ENCODE measurements around the gene ANAPC2.
A peak's percentile ranks its signal among the peaks of the same experiment; 100 is the strongest.

The ANAPC2 gene

DNA sequence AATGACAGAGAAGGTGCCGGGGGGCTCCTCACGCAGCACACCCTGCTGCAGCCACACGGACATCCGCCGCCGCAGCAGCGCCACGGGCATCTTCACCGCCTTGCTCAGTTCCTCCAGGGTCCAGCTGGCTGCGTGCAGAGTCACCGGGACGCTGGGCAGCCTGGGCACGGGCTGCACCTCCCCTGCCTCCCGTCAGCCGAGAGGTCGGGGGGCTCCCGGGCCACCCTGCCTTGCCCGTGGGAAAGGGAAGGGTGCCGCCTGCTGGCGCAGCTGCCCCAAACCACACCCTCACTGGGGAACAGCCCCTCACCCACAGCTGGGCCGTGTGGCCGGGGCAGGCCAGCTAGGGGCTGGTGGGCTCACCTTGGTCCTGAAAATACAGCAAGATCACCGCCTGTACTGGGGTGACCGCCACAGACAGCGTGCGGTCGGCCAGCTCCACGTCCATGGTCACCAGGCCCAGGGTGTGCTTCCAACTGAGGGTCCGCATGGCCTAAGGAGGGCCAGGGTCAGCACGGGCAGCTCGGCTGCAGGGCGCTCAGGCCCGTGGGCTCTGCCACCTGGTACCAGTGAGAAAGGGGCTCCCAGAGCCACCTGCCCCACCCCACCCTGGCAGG, 12.9 kb downstream of the ANAPC2 start:
- DNase-seq (ENCODE audit: low spot score): no peak

GRCh38 chr9:137174722-137175293, 13.6 kb downstream of the ANAPC2 start:
- no peak for DNase-seq (ENCODE audit: low spot score)

DNA sequence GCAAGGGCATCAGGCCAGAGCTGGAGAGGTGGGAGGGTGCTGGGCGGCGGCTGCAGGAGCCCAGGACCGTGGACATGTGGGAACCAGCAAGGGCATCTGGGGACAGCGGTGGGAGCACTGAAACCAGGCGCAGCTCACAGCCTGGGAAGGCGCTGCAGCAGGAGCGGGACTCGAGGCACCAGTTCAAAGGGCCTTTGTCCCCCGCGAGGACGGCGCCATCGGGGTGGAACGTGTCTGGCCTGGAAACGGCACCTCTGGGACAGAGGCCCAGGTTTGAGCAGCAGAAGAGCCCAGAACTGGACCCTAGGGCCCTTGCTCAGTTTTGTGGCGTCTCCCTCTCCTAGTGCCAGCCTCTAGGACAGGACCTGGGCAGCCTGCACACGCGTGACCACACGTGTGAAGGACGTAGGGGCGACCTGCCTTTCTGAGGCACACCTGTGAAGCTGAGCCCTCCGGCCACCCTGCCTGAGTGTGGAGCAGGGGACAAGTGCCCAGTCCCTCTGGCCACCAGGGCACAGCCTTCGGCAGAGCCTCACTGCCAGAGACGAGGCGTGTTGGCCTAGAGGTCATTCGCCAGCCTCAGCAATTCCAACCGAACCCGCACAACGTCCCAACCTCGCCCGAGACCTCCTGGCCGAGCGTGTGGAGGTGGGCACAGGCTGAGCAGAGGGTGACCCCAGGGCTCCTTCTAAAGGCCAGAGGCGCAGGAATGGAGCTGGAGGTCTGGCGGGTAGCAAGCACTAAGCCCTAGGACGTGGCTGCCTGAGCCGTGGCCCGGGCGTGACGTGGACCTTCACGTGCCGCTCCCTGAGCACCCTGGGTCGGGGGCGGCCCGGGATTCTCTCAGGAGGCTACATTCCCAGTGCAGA, 14.3 kb downstream of the ANAPC2 start:
- DNase-seq (ENCODE audit: low spot score): no peak

GRCh38 chr9:137172901-137173795, 15.2 kb downstream of the ANAPC2 start:
- no peak for DNase-seq (ENCODE audit: low spot score)

DNA sequence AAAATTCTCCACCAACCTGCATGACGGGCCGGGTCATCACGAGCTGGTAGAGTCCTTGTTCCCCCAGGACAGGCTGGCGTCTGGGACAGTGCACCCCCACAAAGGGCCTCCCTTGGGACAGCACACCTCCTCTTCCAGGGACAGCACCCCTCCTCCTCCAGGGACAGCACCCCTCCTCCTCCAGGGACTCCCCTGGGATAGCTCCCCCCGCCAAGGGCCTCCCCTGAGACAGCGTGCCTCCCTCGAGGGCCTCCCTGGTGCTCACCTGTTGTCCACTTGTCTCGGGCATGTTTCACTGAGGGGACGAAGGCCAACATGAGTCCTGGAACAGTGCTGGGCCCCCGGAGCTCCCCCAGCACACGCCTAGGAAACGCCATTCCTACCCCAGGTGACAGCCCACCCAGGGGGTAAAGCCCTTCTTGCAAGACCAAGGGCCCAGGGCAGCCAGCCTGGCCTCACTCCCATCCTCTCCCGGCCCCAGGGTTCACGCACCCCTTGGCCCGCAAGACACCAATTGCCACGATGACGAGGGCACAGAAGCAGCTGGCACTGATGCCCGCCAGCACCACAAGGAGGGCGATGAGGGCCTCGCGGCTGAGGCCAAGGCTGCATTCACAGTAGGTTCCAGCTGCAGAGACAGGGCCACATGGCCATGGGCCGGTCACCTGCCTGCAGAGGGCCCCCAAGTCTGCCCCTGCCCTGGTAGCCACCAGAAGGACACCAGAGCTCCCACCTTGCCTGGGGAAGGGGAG, 17.0 kb downstream of the ANAPC2 start:
- no peak for DNase-seq (ENCODE audit: low spot score)

GRCh38 chr9:137170486-137171148, 17.7 kb downstream of the ANAPC2 start:
- DNase-seq (ENCODE audit: low spot score): no peak

- DNase-seq (ENCODE audit: low spot score): no peak
These were observed 18.4 kb downstream of the ANAPC2 start, which contains the start of gene LRRC26 for GRCh38 chr9:137169896-137170358. Gene LRRC26, minus strand, starts transcription at chr9:137170051. Its CDS starts 108 bp downstream, at chr9:137169943.

DNA sequence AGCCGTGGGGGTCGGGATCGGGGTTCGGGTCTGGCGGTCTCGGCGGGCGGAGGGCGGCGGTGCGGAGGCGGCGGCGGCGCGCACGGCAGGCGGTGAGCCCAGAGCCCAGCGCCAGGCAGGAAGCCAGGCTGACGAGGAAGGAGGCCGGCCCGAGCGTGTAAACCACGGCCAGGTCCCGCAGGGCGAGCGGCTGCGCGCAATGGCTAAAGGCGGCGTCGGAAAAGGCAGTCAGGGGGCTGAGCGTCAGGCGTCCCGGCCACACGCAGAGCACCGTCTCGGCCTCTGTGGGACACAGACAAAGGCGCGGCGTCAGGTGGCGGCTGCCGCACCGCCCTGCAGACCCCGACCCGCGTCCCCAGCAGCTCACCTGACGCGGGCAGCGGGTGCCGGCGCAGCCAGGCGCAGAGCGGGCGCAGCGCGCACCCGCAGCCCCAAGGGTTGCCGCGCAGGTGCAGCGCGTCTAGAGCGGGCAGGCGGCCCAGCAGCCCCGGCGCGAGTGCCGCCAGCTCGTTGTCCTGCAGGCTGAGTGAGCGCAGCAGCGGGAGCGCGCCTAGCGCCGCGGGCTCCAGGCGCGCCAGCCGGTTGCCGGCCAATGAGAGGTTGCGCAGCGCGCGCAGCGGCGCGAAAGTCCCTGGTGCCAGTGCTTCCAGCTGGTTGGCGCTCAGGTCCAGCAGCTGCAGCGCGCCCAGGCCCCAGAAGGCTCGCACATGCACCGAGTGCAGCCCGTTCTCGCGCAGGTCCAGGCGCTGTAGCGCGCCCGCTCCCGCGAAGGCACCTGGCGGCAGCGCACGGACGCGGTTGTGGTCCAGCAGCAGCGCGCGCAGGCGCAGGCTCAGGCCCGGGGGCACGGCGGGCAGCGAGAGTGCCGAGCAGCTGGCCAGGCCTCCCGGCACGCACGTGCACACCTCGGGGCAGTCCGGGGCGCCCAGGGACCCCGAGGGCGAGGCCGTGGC, 19.2 kb downstream of the ANAPC2 start:
- DNase-seq (ENCODE audit: low spot score): no peak

- DNase-seq (ENCODE audit: low spot score): no peak
These were observed 19.8 kb downstream of the ANAPC2 start for GRCh38 chr9:137168573-137168903.

- no peak for DNase-seq (ENCODE audit: low spot score)
These were observed 20.4 kb downstream of the ANAPC2 start for GRCh38 chr9:137167747-137168572.

DNA sequence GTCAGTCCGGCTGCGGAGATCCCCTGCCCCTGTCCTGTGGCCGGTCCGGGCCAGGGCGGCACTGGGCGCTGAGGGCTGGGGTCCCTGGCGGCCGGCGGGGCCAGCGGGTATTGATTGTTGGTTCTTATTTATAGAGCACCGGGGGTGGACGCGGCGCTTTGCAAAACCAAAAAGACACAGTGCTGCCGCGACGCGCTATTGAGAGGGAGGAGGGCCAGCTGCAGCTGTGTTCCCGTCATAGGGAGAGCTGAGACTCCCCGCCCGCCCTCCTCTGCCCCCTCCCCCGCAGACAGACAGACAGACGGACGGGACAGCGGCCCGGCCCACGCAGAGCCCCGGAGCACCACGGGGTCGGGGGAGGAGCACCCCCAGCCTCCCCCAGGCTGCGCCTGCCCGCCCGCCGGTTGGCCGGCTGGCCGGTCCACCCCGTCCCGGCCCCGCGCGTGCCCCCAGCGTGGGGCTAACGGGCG, 21.0 kb downstream of the ANAPC2 start:
- no peak for DNase-seq (ENCODE audit: low spot score)

GRCh38 chr9:137166380-137167229, 21.8 kb downstream of the ANAPC2 start:
- no peak for DNase-seq (ENCODE audit: low spot score)

- no peak for DNase-seq (ENCODE audit: low spot score)
These were observed 23.0 kb downstream of the ANAPC2 start for GRCh38 chr9:137165250-137165836.

- no peak for DNase-seq (ENCODE audit: low spot score)
These were observed 23.8 kb downstream of the ANAPC2 start for GRCh38 chr9:137164370-137165249.

- DNase-seq (ENCODE audit: low spot score): no peak
These were observed 24.6 kb downstream of the ANAPC2 start for GRCh38 chr9:137163805-137164204.

- DNase-seq (ENCODE audit: low spot score): peak; percentile 59
These were observed 25.0 kb downstream of the ANAPC2 start for GRCh38 chr9:137163365-137163715.

Data from COLO829 (cell line).